Measurements from ENCODE around the gene DUS2. TPM values are rescaled to one million over a fixed set of nuclear protein-coding genes. Genes with fewer than 3 reads are reported as not detected.

DUS2 gene
- total and polyA plus RNA-seq, 8 donors = 0.45 to 27.5 (median 12.1) TPM

GRCh38 chr16:68061396-68061795, 38.3 kb downstream of the DUS2 start:
- 78 to 95% (median 91%) methylated on average over 3 of the region's 3 CpGs for WGBS, 5 donors
- H3K36me3 ChIP-seq = peaks cover 2 to 72% (median 62%) of the 10 kb centered on the region in 4 donors
- H3K27ac ChIP-seq = no peak overlapping the region
- H3K9me3 ChIP-seq = no peaks in the 10 kb centered on the region
- no peak for DNase-seq
- H3K27me3 ChIP-seq = no peaks in the 10 kb centered on the region
- no peak overlapping the region for H3K4me3 ChIP-seq
- no peak for TF ChIP-seq POLR2A (IDR thresholded peaks at IDR 0.05)
- TF ChIP-seq, protein P1, sequence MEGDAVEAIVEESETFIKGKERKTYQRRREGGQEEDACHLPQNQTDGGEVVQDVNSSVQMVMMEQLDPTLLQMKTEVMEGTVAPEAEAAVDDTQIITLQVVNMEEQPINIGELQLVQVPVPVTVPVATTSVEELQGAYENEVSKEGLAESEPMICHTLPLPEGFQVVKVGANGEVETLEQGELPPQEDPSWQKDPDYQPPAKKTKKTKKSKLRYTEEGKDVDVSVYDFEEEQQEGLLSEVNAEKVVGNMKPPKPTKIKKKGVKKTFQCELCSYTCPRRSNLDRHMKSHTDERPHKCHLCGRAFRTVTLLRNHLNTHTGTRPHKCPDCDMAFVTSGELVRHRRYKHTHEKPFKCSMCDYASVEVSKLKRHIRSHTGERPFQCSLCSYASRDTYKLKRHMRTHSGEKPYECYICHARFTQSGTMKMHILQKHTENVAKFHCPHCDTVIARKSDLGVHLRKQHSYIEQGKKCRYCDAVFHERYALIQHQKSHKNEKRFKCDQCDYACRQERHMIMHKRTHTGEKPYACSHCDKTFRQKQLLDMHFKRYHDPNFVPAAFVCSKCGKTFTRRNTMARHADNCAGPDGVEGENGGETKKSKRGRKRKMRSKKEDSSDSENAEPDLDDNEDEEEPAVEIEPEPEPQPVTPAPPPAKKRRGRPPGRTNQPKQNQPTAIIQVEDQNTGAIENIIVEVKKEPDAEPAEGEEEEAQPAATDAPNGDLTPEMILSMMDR (IDR thresholded peaks at IDR 0.05) = no peak
- intact Hi-C loops (cut with DNase I; ENCODE audit: low total_unique reads) = no loop called here
- peaks cover 4 to 29% (median 11%) of the 10 kb centered on the region in 4 donors for H3K4me1 ChIP-seq

DNA sequence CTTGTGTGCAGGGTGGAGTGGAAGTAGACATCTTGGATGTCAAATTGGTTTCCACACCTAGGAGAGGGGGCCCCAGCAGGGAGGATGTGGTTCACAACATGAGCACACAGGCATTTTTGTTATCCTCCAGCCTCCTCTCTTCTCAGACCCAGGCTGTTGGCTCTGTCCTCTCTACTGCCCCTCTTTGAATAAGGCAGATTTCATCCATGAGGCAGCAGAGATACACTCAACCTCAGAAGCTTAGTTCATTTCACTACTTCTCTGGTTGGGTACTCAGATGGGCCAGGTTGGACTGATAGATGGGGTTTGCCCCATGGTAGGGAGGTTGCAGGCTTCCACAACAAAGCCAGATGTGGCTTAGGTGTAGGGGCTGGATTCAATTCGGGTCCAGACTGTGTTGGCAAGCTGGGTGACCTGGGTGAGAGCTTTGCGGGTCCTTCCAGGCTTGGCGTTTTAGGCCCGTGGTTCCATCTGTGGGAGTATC, 39.9 kb downstream of the DUS2 start:
- intact Hi-C loops (cut with DNase I; ENCODE audit: low total_unique reads) = no loop called here
- H3K27me3 ChIP-seq = no peaks in the 10 kb centered on the region
- peak; percentile 25 to 37 for DNase-seq
- H3K27ac ChIP-seq = no peak overlapping the region
- TF ChIP-seq EP300 (IDR thresholded peaks at IDR 0.05) (no peak), POLR2A (IDR thresholded peaks at IDR 0.05) (no peak), POLR2AphosphoS5 (IDR thresholded peaks at IDR 0.05) (no peak)
- TF ChIP-seq, protein P1 (IDR thresholded peaks at IDR 0.05) = no peak
- peaks cover 2 to 73% (median 60%) of the 10 kb centered on the region in 4 donors for H3K36me3 ChIP-seq
- no peak overlapping the region for H3K4me3 ChIP-seq
- peaks cover 4 to 29% (median 11%) of the 10 kb centered on the region in 4 donors for H3K4me1 ChIP-seq
- no peaks in the 10 kb centered on the region for H3K9me3 ChIP-seq
- WGBS, 5 donors = 90 to 95% (median 91%) methylated on average over 4 of the region's 4 CpGs

DNA sequence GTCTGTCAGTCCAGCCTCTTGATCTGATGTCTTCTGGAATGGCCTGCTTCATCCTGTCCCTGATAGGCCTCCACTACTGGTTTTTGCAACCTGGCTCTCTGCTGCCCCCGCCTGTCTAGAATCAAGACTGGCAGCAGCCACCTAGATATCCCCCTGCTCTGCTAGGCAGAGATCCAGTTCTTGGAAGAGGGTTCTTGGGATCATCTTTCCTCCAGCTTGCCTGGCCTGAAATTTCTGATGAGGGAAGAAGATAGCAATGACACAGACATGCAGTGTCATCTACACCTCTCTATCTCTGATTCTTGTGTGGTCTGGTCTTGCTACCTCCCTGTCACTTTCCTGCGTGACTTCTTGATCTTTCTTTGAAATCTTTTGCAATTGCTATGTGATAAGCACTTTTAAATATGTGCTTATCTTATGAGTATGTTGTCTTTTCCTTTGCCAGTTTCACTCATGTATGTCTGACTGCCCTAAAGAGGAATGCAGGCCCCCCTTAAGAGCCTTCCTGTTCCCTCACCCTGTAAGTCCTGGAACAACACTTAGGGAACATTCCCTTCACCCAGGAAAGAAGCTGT, 41.8 kb downstream of the DUS2 start:
- DNase-seq = peak; percentile 71 to 84
- 18 to 45% (median 28%) methylated on average over 2 of the region's 2 CpGs for WGBS, 5 donors
- H3K4me3 ChIP-seq = no peak overlapping the region
- peaks cover 0 to 69% (median 57%) of the 10 kb centered on the region in 4 donors for H3K36me3 ChIP-seq
- TF ChIP-seq POLR2AphosphoS5 (IDR thresholded peaks at IDR 0.05) (peak in 1 of 3 donors; percentile 14), EP300 (IDR thresholded peaks at IDR 0.05) (no peak), POLR2A (IDR thresholded peaks at IDR 0.05) (no peak)
- TF ChIP-seq, protein P1 (IDR thresholded peaks at IDR 0.05) = peak in 5 of 7 experiments; percentile 51 to 75 (median 67)
- H3K27ac ChIP-seq = peak overlapping the region in 4 of 5 donors; percentile 12 to 57 (median 38)
- H3K9me3 ChIP-seq = no peaks in the 10 kb centered on the region
- H3K4me1 ChIP-seq = peaks cover 4 to 38% (median 17%) of the 10 kb centered on the region in 4 donors
- H3K27me3 ChIP-seq = no peaks in the 10 kb centered on the region
- intact Hi-C loops (cut with DNase I; ENCODE audit: low total_unique reads) = no loop called here

DNA sequence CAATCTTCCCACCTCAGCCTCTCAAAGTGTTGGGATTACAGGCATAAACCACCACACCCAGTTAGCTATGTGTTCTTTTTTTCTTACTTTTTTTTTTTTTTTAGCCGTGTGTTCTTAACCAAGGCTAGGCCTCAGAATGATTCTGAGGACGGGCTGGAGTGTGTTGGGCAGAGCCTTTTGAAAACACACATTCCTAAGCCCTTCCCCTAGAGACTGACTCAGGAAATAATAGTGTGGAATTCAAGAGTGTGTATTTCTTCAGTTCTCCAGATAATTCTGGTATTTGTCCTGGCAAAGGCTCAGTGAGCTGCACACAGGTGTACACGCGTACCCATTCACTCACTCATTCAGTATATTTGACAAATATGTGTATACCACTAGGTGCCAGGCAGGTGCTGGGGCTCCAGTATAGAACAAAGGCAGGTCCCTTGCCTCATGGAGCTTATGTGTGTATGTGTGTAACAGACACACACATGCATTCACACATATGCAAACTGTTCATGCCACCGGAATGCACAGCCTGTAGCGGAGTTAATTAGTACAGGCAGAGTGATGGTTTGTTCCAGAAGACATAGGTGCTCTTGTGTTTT, 42.7 kb downstream of the DUS2 start:
- peaks cover 2 to 69% (median 57%) of the 10 kb centered on the region in 4 donors for H3K36me3 ChIP-seq
- WGBS, 5 donors = 40 to 68% (median 57%) methylated on average over 6 of the region's 6 CpGs
- H3K27me3 ChIP-seq = no peaks in the 10 kb centered on the region
- H3K27ac ChIP-seq = peak overlapping the region in 3 of 5 donors; percentile 38 to 57 (median 39)
- DNase-seq = peak; percentile 15 to 70
- TF ChIP-seq, protein P1 (IDR thresholded peaks at IDR 0.05) = no peak
- TF ChIP-seq POLR2AphosphoS5 (IDR thresholded peaks at IDR 0.05) (no peak), POLR2A (IDR thresholded peaks at IDR 0.05) (no peak), EP300 (IDR thresholded peaks at IDR 0.05) (no peak)
- peaks cover 4 to 47% (median 18%) of the 10 kb centered on the region in 4 donors for H3K4me1 ChIP-seq
- H3K4me3 ChIP-seq = no peak overlapping the region
- no peaks in the 10 kb centered on the region for H3K9me3 ChIP-seq
- intact Hi-C loops (cut with DNase I; ENCODE audit: low total_unique reads) = no loop called here

Measured in stomach (tissue), 9 donors.